GM19025 (cell line): ENCODE results near the gene TNFSF8.

Experiments
- ATAC-seq: cut with Tn5 transposase; IDR thresholded peaks from one replicate; pipeline ENCODE4 v1.9.1; 2021; ENCODE audit warnings: mild to moderate bottlenecking, low read depth, moderate library complexity; ENCODE audit not compliant: unreplicated experiment

The TNFSF8 gene

DNA sequence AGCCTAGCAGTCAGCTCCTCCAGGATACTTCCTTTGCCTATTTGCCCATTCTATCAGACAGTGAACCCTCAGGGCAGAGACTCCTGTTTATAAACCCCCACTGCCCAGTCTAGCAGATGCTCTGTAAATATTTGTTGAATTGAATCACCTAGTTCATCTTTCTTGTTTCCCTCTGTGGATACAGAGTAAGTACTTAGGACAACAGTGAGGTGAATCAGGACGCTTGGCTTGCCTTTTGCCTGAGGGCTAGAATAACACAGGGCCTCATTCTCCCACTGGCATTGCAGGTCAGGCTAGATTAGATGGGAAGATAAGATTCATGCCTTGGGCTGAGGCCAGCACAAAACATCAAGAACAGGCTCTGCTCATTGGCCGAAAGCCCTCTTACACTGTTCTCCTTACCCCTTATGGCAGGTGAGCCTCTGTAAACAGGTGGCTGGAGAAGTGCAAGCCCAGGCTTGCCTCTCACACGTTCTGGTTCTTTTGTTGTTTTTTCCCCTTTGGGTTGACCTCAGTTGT is 22.2 kb downstream of the TNFSF8 start:
- ATAC-seq, result no peak

DNA sequence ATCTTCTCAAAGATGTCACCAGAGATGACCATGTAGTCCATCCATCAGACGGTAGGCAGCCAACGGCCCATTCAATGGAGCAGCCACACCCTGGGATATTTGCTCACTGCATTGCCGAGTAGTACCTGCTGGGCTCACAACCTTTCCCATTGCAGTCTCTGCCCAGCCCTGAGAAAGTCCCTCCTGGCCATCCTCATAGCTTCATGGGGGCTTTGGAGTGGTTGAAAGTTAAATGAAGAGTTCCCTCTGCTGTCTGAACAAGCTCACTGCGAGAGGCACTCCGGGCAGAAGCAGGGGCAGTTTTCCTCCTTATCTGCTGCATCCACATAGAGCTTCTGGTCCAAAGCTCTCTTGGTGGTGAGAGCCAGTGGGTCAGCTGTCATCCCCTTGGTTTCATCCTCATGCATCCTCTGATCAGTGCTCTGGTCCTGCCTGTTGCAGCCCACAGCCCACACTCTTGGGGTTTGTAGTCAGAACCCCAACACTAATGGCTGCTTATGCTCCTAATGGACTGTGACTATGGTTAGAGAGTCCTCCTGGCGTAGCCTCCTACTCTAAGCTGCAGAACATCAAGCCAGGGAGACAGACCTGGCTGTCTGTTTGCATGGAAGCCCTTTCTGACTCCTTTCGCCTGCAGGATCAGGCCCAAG is 23.3 kb downstream of the TNFSF8 start:
- no peak for ATAC-seq

DNA sequence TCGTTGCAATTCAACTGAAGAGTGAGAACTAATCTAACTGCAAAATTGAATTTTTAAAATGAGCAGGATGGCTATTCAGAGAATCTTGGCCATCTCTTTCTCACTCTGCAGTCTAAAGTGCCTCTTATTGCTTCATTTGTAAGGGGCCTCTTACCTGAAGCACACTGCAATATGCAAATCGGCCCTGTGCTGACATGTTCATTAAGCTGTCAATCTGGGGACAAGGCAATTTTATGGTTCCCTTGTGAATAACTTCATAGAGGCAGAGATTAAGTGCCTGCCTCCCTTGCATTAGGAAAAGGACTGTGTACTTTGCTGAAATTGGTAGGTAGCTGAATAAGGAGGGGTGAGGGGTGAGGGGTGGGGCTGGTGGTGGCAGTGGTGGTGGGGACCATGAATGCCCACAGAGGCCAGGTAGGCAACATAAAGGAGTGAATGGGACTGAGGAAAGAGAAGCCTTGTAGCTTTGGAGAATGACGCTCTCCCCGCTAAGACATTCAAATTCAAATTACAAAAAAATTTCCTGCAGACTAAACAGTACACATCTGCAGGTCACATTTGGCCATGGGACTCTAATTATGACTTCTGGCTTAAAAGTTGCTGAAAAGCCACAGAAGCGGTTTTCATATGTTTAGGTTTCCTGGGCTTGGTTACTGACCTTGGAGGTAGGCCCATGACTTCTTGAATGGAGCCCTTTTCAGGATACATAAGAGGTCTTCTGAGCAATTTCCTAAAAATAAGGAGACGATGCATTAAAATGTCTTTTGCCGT is 25.0 kb downstream of the TNFSF8 start:
- no peak for ATAC-seq

DNA sequence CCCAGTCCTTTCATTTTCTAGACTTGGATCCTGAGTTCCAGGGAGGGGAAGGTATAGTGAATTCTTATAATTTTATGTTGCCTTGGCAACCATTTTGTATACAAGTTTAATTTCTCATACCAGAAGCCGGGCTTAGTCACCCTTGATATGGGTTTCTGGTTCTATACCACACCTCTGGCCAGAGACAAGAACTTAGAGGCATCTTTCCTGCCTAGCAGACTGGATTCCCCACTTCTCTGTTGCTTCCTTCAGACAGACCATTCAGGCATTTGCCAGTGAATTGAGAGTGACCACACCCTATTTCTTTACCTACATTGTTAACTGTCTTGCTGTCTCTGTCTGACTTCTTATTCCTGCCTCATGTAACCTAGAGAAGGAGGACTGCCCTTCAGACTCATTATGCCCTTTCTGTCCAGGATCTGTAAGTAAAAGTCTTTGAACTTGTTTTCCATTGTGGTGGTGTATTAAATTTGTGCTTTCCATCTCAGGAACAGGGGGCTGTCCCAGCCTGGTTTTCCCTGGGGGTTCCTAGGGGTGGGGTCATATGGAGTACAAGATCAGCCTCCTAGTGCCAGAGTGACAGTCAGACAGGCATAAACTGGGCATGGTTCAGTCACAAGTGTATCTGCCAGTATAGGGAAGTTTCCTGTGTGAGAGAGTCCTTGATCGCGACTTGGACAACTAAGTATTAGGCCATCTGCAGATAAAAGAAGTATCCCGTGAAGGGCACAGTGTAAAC is 27.4 kb downstream of the TNFSF8 start:
- ATAC-seq, result no peak

DNA sequence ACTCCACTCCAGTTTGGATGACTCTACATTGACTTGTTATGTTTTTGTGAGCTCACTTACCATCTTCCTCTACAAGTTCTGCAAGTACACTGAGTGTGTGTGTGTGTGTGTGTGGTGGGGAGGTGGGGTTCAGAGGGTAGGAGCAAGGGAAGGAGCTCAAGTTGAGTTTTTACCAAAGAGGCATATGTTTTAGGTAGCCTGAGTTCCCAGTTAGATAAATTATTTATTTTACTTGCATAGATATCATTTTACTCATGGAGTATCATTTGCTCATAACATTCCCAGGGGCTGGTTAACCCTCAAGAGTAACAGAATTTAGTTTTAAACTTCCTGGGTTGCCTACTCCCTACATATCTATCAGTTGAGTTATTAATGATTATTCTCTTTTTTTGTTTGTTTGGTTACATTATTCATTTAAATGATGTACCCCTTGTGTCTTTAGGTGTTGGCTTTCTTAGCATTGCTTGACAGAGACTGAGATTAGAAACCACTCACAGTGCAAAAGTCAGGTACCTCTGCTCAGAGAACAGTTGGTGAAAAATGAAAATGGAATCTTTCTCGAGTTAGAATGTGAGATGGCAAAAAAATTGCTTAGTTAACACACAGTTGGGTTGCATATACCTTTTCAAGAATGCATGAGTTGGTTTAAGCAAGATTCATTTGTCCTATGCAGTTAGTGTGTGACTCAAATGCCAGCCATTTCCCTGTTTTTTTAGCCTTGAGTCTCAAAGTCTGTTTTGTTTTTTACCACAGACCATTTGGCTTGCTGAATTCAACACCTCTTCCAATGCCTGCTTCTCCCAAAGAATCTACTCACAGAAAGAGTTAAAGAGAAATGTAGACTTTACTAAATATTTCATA is 29.2 kb downstream of the TNFSF8 start:
- ATAC-seq, result no peak

DNA sequence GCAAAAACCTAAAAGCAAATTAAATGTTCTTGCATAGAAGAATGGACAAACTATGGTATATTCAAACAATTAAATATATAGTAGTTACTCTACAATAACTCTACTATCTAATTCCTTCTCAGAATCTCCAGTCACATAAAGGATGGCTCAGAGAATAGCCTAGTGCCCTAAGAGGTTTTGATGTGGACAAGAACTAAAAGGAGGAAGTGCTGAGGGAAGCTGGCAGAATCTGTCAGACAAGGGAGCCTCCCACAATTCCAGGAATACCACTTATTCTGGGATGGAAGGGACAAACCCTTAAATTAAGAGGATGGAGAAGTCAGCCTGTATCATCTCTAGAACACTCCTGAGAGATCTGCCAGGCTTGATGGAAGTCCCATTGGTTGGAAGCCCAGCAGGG is 30.4 kb downstream of the TNFSF8 start:
- no peak for ATAC-seq

DNA sequence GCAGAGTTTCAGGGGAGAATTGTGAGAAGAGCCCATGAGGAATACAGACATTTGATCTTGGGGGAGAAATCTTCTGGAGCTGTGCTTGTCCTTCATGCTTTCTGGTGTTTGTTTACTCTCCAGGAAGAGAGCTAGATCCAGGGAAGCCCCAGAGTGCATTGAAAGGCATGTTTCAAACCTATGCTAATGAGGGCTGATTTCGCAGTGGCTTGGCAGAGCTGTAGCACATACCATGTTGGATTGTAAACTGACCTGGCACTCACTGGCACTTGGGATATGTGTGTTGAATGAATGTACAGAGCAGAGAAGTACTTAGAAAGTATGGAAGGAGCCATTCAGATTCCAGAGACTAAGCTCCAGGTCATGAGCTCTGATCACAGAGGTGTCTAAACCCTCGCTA is 30.9 kb downstream of the TNFSF8 start:
- ATAC-seq, result no peak

DNA sequence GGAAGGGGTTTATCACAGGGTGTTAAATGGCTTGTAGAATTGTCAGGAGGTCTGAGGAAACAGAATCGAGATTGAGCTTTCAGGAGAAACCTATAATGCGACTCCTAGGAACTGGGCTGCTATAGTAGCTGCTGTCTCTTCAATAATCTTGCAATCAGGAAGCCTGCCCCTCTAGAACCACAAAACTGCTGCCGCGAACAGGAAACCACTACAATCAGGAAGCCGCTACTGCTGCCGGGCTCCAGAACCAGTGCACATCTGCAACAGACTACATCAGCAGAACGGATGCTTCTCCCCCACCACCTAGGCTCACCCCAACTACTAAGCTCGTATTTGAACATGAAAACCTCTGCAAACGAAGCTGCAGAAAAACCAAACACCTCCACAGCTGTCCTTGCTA is 31.6 kb downstream of the TNFSF8 start:
- ATAC-seq, result no peak

DNA sequence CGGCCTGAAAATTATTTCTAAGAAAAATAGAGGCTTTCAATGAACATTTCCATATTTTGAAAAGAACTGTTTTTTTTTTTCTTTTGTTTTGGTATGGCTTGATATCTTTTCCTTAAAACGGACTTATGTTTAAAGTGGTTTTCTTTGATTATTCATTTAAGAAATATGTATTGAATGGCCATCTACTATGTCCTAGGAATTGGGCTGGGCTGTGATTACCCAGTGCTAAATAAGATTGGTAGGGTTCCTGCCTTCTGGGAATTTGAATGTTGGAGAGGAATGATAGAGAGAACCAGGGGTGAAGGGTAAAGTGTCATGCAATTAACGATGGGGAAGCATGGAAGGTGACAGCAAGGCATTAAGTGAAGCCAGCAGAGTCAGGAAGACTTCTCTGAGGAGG is 33.2 kb downstream of the TNFSF8 start:
- ATAC-seq, result no peak

DNA sequence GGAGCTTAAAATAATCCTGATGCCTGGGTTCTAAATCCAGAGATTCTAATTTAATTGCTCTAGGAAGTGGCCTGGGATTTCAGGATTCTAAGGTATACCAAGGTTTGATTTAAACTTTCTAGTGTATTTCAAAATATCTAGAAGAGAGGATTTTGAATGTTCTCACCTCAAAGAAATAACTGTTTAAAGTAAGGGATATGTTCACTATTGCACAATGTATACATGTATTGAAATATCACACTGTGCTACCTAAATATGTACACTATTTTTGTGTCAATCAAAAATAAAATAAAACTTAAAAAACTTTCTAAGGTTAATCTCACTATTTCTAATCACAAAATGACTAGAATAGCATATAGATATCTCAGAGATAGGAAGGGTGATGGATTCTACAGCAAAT is 34.0 kb downstream of the TNFSF8 start:
- no peak for ATAC-seq

DNA sequence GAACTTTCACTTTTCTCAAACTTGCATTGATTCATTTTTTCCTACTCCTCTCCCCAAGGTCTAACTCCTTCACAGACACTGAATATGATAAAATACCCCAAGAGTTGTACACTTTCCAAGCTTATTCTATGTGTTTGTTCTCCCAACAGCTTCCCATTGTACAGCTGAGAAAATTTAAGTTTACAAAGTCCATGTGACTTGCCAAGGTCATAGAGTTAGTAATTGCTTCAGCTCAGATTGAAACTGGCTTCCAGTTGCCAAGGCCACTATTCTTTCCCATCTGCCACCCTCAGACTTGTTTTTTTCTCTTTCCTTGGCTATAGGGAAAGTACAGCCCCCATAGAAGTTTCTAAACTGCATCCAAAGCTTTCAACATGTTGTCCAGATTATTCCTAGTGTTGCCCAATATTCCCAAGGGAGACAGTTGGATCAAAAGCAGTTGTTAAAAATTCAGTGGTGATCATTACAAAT is 34.8 kb downstream of the TNFSF8 start:
- ATAC-seq, result no peak

DNA sequence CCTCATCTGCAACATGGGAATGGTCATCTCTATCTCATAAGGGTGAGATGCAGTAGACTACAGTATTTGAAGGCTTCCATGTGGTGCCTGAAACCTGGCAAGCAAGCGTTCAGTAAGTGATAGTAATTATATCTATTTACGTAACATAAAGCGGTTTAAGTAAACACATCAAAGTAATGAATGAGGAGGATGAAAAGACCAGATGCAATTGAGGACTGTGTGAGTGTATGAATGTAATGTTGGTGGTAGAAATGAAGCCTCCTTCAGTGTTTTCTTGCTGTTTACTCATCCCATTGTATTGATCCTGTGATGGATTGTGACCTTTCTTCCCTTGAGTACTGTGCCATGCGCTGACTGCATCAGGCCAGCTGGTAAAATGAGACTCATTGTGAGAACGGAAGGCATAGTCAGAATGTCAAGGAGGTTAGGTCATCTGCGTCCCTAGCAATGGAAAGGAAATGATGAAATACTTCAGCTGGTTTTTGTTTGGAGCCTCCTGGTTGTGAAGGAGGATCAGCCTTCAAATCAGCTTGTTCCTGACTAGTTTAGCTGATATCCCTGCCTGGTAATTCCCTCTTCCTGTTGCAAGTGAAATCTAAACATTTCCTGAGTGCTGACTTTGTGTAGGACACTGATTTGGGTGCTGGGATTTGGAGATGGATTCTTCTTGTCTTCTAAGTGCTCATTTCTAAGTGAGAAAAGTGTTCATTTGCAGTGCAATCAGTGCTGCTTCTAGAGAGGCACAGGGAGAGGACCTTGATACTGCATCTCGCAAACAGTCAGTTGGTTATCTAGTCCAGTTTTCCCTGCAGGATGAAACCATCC is 35.6 kb downstream of the TNFSF8 start:
- ATAC-seq, result no peak

DNA sequence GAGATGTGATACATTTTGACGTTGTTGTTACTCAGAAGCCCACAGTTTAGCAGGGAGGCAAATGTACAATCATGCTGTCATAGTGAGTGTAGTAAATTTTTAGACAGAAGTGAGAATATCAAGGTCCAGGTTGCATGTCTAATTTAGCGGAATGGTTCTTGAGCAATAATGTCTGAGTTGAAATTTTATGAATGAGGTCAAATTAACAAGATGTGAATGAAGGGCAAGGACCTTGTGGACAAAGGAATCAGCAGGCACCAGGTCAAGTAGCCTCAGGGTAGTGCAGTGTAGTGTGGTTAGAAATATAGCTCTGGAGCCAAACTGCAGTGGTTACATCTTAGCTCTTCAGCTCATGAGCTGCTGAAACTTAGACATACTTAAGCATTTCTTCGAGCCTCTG is 36.2 kb downstream of the TNFSF8 start:
- ATAC-seq, result no peak

DNA sequence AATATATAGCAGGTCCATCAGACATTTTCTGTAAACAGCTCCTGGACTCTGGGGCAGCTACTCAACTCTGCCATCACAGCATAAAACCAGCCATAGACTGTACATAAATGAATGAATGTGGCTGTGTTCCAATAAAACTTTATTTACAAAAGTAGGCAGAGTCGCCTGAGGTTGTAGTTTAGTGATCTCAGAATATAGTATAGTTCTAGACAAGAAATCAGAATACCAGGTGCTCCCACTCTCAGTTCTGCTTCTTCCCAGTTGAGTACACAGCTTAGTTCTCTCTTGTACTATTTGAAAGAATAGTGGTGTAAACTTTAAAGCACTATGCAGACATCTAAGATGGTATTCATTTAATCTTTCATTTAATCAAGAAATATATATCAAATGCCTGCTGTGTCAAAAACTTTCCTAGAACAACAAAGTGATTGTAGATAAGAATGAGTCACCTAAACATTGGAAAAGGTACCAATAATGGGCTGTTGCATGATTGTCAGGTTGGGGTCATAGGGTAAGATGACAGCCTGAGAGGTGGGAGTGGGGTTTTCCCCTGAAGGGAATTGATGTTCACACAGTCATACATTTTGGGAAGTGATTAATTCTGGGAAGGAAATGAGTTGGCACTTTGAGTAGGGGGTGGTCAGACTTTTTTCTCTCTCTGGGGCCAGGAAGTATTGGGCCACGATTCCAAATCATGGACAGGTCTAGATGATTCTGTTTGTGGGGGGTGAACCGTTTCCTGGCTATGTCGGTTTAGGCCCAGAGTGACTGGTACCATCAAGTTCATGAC is 37.0 kb downstream of the TNFSF8 start:
- ATAC-seq, result no peak

DNA sequence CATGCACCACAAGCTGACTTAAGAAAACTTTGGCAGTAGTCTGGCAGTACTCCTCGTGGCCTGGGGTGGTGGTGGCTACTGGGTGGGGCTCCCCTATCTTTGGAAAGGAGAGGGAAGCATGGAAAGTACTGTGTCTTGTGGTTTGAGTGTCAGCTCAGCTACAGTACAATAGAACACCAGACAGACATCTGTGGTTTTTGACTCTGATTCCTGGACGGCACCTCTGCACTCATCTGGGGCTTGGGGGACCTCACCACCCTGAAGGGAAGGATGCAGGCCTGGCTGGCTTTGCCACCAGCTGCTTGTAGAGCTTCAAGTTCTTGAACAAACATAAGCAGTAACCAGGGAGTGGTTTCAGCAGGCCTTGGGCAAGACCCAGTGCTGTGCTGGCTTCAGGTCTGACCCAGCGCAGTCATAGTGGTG is 40.6 kb downstream of the TNFSF8 start:
- no peak for ATAC-seq

DNA sequence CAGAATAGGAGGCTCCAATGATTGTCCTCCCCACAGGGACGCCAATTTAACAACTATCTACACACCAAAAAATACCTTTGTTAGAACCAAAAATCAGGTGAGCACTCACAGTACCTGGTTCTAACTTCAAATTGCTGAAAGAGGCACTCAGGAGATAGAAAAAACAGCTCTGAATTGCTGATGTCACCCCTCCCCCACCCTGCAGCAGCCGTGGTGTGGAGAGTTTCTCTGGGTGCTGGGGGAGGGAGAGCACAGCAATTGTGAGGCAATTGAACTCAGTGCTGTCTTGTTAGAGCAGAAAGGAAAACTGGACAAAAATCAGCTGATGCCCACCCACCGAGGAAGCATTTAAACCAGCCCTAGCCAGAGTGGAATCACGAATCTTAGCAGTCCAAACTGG is 41.8 kb downstream of the TNFSF8 start:
- ATAC-seq, result no peak

DNA sequence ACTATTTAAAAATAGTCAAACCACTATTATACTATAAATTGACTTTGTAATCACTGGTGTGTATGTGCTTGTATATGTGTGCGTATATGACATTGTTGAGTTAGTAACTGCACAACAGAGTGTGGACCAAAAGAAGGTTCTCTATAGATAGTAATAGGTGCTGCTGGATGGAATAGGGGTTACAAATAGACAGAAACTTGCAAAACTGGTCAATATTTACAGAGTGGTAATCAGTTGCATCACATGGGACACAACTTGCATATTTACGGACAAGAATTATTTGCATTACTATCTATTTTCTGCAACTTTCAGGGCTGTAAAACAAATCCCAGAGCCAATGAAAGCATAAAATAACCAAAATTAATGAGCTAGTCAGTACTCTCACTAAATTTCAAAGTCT is 42.4 kb downstream of the TNFSF8 start:
- no peak for ATAC-seq

DNA sequence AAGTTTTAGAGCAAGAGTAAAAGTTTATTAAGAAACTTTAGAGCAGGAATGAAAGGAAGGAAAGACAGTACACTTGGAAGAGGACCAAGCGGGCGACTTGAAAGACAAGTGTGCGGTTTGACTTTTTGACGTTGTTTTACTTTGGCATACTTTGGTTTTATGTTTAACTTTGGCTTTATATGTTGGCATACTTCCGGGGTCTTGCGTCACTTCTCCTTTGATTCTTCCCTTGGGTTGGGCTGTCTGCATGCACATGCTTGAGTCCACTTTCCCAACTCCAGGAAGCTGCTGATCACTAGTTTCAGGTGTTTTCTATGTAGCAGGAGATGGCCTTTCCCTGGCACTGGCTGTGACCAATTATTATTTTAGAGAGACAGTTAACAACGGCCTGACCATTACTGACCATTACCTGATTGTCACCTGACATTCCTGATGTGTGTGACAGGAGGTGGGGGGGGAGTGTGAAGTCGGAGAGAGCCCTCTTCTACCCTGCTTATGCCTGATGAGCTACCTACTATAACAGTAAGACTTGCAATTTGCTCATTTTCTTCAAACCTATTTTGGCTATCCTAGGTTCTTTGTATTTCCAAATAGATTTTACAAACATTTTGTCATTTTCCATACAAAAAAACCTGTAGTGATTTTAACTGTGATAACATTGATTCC is 45.5 kb downstream of the TNFSF8 start:
- no peak for ATAC-seq
